ENCODE measurements around the gene HOXC4.

- no peak for TF ChIP-seq CTCF (IDR thresholded peaks at IDR 0.05)
- TF ChIP-seq ZFP36 (IDR thresholded peaks at IDR 0.05; ENCODE audit: borderline replicate concordance, partially characterized antibody): no peak
- no peak for TF ChIP-seq POLR2A (IDR thresholded peaks at IDR 0.05; ENCODE audit: low read length)
- TF ChIP-seq JUNB (IDR thresholded peaks at IDR 0.05): no peak
Observed at GRCh38 chr12:54060174-54060974, 6.7 kb downstream of the HOXC4 start.

Measured in A549 (cell line).